WTC11 (cell line): Measurements from ENCODE around the gene CERCAM.

Experiments used
- ARID4B ChIP-seq: sonication (generic); formaldehyde crosslinking; IDR thresholded peaks from 2 replicates; pipeline ENCODE4 v1.8.0; 2023; ENCODE audit warnings: missing genetic modification reagents, mild to moderate bottlenecking, borderline replicate concordance
- CBFB ChIP-seq: sonication (generic); formaldehyde crosslinking; IDR thresholded peaks from 2 replicates; pipeline ENCODE4 v1.8.1; 2022; ENCODE audit warnings: mild to moderate bottlenecking, low read depth, missing genetic modification reagents
- CTCF ChIP-seq: fragments of 200-600 bp; IDR thresholded peaks from 2 replicates; pipeline ENCODE4 v1.8.0; 2022; ENCODE audit warnings: antibody characterized with exemption
- E2F4 ChIP-seq: sonication (generic); formaldehyde crosslinking; IDR thresholded peaks from 2 replicates; pipeline ENCODE4 v1.8.1; 2022; ENCODE audit warnings: low read depth, mild to moderate bottlenecking, moderate library complexity, missing genetic modification reagents, borderline replicate concordance
- MAX ChIP-seq: sonication (generic); formaldehyde crosslinking; IDR thresholded peaks from 2 replicates; pipeline ENCODE4 v1.8.0; 2022; ENCODE audit warnings: mild to moderate bottlenecking, missing genetic modification reagents
- SMAD3 ChIP-seq: sonication (generic); formaldehyde crosslinking; IDR thresholded peaks from 2 replicates; pipeline ENCODE4 v1.8.0; 2022; ENCODE audit warnings: missing genetic modification reagents, mild to moderate bottlenecking, borderline replicate concordance
- TCF7 ChIP-seq: sonication (generic); formaldehyde crosslinking; IDR thresholded peaks from 2 replicates; pipeline ENCODE4 v1.8.0; 2022; ENCODE audit warnings: mild to moderate bottlenecking, low read depth, missing genetic modification reagents, moderate library complexity
- USF2 ChIP-seq: sonication (generic); formaldehyde crosslinking; IDR thresholded peaks from 2 replicates; pipeline ENCODE4 v1.8.1; 2023; ENCODE audit warnings: mild to moderate bottlenecking, missing genetic modification reagents, moderate library complexity

- TF ChIP-seq TCF7 (CRISPR knock-in tag) (no peak), MAX (CRISPR knock-in tag) (no peak), SMAD3 (CRISPR knock-in tag) (no peak), CTCF (no peak), ARID4B (no peak), USF2 (CRISPR knock-in tag) (no peak), E2F4 (CRISPR knock-in tag) (no peak), CBFB (CRISPR knock-in tag) (no peak)
Measured at GRCh38 chr9:128384801-128385495, 35.7 kb upstream of the CERCAM start.
